ENCODE results near the gene POLA1. TPM values are rescaled to one million over a fixed set of nuclear protein-coding genes. Genes with fewer than 3 reads are reported as not detected.

POLA1 gene
- total RNA-seq, 1 donor from 2014 or later, result 24.6 TPM

- no peak for DNase-seq (ENCODE audit: low read depth)
- H3K4me3 ChIP-seq (ENCODE audit: low read depth, low read length), result no peak overlapping the region
- TF ChIP-seq CTCF (conservative IDR thresholded peaks at IDR 0.05; ENCODE audit: low read depth, low read length), result no peak
Measured at GRCh38 chrX:24696294-24696693, 2.6 kb downstream of the POLA1 start.

DNA sequence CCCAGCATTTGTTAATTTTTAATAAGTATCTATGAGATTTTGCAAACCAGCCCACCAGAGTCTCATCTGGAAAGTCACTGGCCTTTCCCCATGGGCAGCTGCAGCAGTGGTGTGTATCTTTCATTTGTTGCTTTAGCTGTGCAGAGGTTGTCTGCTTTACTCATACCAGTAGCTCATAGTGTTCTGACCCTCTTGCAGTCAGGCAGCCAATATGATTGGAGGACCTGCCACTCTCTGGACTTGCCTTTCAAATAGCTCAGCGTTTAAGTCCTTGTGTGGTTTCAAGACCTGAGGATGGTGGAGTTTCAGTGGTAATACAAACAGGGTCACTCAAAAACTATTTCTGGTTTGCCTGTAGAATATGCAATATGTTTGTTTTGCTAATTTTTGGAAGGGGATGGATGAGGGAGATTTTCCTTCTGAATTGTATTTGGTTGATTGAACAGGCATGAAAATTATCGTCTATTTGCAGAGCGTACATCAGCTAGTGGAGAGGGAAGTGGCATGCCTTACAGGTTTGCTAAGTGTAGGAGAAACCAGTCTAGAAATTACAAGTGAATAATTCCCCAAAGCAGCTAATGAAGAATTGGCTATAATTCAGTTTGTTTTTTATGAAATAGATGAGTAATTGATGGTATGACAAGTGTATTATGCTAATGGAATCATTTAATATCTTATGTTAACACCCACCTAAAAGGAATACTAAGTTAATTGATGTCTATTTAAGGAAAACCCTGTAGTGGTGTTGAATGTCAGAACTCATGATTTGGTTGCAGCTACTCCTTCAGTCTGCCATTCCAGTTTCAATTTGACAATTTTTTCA, 8.9 kb downstream of the POLA1 start:
- no peak for TF ChIP-seq CTCF (conservative IDR thresholded peaks at IDR 0.05; ENCODE audit: low read depth, low read length)

DNA sequence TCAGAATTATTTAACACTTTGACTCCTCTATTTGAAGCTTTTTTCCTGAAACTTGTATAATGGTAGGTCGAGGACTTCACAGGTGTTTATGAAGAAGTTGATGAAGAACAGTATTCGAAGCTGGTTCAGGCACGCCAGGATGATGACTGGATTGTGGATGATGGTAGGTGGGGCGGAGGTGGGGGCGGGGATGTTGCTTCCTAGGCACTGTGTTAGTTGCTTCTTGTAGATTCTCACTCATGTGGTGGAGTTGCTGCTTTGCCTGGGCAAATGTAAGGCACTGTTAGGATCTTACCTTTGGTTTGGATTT, 9.4 kb downstream of the POLA1 start:
- H3K4me3 ChIP-seq (ENCODE audit: low read depth, low read length), result no peak overlapping the region
- DNase-seq (ENCODE audit: low read depth), result no peak
- TF ChIP-seq CTCF (conservative IDR thresholded peaks at IDR 0.05; ENCODE audit: low read depth, low read length), result no peak

More for the DNA sequence above, 8.9 kb downstream of the POLA1 start:
- no peak for DNase-seq (ENCODE audit: low read depth)
- no peak overlapping the region for H3K4me3 ChIP-seq (ENCODE audit: low read depth, low read length)

- no peak for TF ChIP-seq CTCF (conservative IDR thresholded peaks at IDR 0.05; ENCODE audit: low read depth, low read length)
- DNase-seq (ENCODE audit: low read depth), result no peak
- H3K4me3 ChIP-seq (ENCODE audit: low read depth, low read length), result no peak overlapping the region
Measured at GRCh38 chrX:24718771-24719170, 25.1 kb downstream of the POLA1 start.

- no peak for DNase-seq (ENCODE audit: low read depth)
- no peak overlapping the region for H3K4me3 ChIP-seq (ENCODE audit: low read depth, low read length)
- no peak for TF ChIP-seq CTCF (conservative IDR thresholded peaks at IDR 0.05; ENCODE audit: low read depth, low read length)
Measured at GRCh38 chrX:24720036-24720435, 26.3 kb downstream of the POLA1 start.

GRCh38 chrX:24728530-24728929, 34.8 kb downstream of the POLA1 start:
- no peak for TF ChIP-seq CTCF (conservative IDR thresholded peaks at IDR 0.05; ENCODE audit: low read depth, low read length)
- H3K4me3 ChIP-seq (ENCODE audit: low read depth, low read length), result no peak overlapping the region
- DNase-seq (ENCODE audit: low read depth), result no peak

Data from epithelial cell of proximal tubule (primary cell).